Suprapubic skin (tissue), 4 donors: ENCODE data around the gene PCNX2.

Source experiments
- EP300 ChIP-seq: sonication (generic); formaldehyde crosslinking; IDR thresholded peaks from one replicate; pipeline ENCODE4 v1.6.1; 2017; ENCODE audit warnings: antibody characterized with exemption
- POLR2A ChIP-seq, 2 donors: fragments of 450-650 bp; IDR thresholded peaks; one replicate each; pipeline ENCODE4 v1.6.1; 2017; ENCODE audit warnings: antibody characterized with exemption in 2 of 2, mild to moderate bottlenecking in 2 of 2, moderate library complexity in 2 of 2
- POLR2AphosphoS5 ChIP-seq, 3 donors: sonication (generic); formaldehyde crosslinking; IDR thresholded peaks; one replicate each; pipeline ENCODE4 v1.6.1; 2017; ENCODE audit warnings: antibody characterized with exemption in 3 of 3
- TF ChIP-seq, protein P1 (sequence below), 2 donors: fragments of 200-600 bp in 1 of 2; fragments of 450-650 bp in 1 of 2; sonication (generic) in 1 of 2; IDR thresholded peaks; one replicate each; pipeline ENCODE4 v1.5.1; 2016 to 2019; ENCODE audit warnings: antibody characterized with exemption in 2 of 2, mild to moderate bottlenecking in 1 of 2, moderate library complexity in 1 of 2

DNA sequence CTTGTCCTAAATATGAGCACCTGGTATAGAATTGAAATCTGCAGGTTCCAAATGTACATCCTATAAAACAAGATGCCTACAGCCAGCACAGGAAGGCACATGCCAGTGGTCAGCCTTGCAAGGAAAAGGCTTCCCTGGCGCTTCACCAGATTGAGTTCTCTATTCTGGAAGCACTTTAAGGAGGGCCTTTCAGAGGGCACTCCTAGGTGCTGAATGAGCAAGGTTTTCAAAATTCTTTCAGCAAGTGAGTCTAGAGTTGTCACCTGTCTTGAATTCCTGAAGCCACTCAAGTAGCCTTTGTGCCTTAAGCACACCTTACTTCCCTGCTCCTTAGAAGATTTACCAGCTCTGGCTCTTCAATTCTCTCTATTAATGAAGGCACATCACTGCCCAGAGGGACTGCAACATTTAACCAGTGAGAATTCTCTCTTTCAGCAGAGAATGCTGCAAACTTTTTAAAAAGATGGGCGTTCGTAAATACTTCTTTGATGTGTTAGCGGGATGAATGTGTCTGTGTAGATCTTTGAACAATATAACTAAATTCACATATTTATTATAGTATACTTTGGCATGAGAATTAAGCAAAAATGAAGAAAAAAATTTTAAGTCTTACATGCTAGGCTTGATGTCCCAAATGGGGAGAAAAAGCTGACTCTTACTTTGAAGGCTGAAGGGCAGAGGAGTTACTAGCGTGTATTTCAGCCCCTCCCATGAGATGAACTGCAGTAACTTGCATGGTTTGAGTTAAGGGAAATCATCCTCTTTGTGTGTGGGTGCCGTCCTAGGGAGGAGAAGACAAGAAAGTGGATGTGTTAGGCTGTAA is 183.1 kb downstream of the PCNX2 start:
- TF ChIP-seq, protein P1, sequence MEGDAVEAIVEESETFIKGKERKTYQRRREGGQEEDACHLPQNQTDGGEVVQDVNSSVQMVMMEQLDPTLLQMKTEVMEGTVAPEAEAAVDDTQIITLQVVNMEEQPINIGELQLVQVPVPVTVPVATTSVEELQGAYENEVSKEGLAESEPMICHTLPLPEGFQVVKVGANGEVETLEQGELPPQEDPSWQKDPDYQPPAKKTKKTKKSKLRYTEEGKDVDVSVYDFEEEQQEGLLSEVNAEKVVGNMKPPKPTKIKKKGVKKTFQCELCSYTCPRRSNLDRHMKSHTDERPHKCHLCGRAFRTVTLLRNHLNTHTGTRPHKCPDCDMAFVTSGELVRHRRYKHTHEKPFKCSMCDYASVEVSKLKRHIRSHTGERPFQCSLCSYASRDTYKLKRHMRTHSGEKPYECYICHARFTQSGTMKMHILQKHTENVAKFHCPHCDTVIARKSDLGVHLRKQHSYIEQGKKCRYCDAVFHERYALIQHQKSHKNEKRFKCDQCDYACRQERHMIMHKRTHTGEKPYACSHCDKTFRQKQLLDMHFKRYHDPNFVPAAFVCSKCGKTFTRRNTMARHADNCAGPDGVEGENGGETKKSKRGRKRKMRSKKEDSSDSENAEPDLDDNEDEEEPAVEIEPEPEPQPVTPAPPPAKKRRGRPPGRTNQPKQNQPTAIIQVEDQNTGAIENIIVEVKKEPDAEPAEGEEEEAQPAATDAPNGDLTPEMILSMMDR (IDR thresholded peaks at IDR 0.05): no peak
- TF ChIP-seq POLR2AphosphoS5 (IDR thresholded peaks at IDR 0.05) (no peak), EP300 (no peak), POLR2A (IDR thresholded peaks at IDR 0.05) (no peak)
